AG04449 (cell line): ENCODE results near the gene CPEB4.

Experiments used
- CTCF ChIA-PET: fragments of 350-600 bp; formaldehyde crosslinking; extraction: SDS; loops from one replicate; lab custom pipeline; 2021; ENCODE audit warnings: antibody characterized with exemption; lab: Yijun Ruan, JAX
- POLR2A ChIA-PET: fragments of 400-600, 350-600 bp; formaldehyde crosslinking; extraction: SDS; loops from one replicate; lab custom pipeline; 2020; ENCODE audit warnings: antibody characterized with exemption, inconsistent platforms; lab: Yijun Ruan, JAX
- DNase-seq: peaks from one replicate; pipeline ENCODE4 v3.0.0-alpha.2; 2010; ENCODE audit warnings: low read depth, low spot score
- H3K4me3 ChIP-seq: 2 replicates; pipeline ENCODE4 v1.5.1; 2011; ENCODE audit warnings: low read depth, mild to moderate bottlenecking, control low read depth, low read length
- TF ChIP-seq, protein P1 (sequence below): IDR thresholded peaks from one replicate; pipeline ENCODE4 v1.5.1; 2011; ENCODE audit warnings: mild to moderate bottlenecking, moderate library complexity, low read length, control low read depth, inconsistent platforms; ENCODE audit not compliant: insufficient read depth; ENCODE audit errors: missing control alignments

Gene CPEB4

DNA sequence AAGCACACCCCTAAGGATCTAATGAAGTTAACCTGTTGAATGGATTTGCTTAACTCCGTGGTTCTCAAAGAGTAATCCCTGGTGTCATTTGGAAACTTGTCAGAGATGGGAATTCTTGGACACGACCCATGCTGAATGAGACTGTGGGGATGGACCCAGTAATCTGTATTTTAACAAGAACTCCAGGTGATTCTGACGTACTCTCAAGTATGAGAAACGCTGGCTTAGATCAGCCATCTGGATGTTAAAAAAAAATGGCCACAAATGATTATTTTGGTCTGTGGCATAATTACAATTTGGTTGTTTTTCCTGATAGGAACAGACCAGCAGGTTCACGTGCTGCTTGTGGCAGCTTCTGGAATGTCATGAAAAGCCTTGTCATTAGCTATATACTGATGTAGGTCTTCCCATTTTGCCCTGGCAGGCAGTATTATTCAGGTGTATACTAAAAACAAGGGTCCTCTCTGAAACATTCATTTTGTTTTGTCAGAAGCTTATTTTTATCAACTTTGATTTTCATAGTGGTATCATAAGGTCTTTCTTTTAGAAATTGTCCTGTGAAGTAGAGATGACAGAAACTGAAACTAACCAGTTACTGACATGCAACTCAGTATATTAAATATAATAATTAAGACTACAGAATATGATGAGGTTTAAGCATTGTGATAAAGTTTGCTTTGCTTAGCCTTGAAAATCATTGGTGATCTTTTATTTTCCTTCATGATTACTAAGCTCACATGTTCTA lies 15.4 kb downstream of the CPEB4 start:
- no peak for DNase-seq
- no peak overlapping the region for H3K4me3 ChIP-seq
- TF ChIP-seq, protein P1, sequence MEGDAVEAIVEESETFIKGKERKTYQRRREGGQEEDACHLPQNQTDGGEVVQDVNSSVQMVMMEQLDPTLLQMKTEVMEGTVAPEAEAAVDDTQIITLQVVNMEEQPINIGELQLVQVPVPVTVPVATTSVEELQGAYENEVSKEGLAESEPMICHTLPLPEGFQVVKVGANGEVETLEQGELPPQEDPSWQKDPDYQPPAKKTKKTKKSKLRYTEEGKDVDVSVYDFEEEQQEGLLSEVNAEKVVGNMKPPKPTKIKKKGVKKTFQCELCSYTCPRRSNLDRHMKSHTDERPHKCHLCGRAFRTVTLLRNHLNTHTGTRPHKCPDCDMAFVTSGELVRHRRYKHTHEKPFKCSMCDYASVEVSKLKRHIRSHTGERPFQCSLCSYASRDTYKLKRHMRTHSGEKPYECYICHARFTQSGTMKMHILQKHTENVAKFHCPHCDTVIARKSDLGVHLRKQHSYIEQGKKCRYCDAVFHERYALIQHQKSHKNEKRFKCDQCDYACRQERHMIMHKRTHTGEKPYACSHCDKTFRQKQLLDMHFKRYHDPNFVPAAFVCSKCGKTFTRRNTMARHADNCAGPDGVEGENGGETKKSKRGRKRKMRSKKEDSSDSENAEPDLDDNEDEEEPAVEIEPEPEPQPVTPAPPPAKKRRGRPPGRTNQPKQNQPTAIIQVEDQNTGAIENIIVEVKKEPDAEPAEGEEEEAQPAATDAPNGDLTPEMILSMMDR, result no peak
- CTCF ChIA-PET, result interaction anchor here (0.7 to 1.6 kb wide), 5 partner anchors 13 to 70 kb away, joined by 3 to 7 read pairs (median 5); no protein-coding TSS in a partner anchor
- POLR2A ChIA-PET, result no interaction called here

DNA sequence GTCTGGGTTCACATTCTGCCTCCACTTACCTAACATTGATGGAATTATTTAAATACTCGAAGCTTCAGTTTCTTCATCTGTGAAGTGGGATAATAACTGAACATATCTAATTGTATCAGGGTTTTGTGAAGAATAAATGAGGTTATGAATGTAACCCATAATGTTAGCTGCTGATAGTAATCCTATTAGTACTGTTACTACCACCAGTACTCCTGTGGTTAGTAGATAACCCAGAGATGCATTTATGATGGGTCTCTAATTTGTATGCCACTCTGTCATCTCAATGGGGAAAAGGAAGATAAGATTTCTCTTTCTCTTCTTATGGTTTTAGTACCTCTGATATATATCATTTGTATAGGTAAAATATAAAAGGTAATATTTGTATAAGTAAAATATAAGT lies 16.0 kb downstream of the CPEB4 start:
- H3K4me3 ChIP-seq, result no peak overlapping the region
- DNase-seq, result no peak
- CTCF ChIA-PET, result interaction anchor here (0.8 to 1.2 kb wide), 2 partner anchors 24 to 69 kb away, joined by 3 read pairs; no protein-coding TSS in a partner anchor
- TF ChIP-seq, protein P1, result no peak
- POLR2A ChIA-PET, result no interaction called here

DNA sequence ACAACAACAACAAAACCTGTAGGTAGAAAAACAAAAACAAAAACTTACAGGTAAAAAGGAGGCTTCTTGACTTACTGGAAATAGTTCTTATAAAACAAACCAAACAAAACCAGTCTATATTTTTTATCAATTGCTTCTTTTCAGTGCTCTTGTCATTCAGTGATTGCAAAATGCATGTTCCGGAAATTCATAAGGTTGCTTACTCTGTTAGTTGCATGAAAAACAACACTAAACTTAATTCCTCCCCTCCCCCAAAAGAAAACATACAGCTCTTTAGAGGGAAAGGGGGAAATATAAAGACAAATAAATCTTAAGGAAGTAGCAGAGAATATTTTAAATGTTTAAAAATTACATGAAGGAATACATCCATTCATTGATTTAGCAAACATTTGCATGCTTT lies 19.1 kb downstream of the CPEB4 start:
- ChIA-PET CTCF (interaction anchor here (0.9 to 1.0 kb wide), 2 partner anchors 18 to 268 kb away, joined by 3 to 4 read pairs; no protein-coding TSS in a partner anchor), POLR2A (interaction anchor here (1.0 kb wide), 1 partner anchor 27 kb away, joined by 3 read pairs; no protein-coding TSS in a partner anchor)
- TF ChIP-seq, protein P1, result no peak
- H3K4me3 ChIP-seq, result no peak overlapping the region
- no peak for DNase-seq

DNA sequence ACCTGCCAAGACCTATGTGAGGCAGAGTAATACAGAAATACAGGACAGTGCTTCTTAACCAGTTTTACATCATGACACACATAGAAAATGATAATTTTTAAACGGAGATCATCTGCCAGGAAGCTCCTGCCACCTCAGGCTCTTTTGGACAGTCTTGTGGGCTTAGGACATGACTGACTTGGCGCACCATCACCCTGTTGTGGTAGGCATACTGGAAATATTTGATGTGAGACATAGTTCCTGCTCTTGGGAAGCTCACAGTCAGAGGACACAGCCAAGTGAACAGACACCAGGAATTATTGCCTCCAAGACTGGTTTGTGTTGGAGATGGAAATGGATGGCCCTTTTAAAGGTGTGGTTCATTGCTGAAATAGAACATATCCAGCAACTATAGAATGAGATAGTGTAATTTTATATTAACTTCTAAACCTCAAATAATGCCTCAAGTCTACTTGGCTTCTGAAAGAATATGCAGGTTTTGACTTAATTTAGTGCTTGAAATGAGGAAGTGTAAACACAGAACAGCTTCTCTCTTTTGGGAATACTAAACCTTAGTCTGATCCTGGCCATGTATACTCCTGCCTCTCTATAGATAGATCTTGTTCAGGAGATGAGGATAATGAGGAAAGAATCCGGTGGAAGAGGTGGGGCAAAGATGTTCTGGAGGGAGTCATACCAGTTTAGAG lies 19.7 kb downstream of the CPEB4 start:
- no peak for DNase-seq
- POLR2A ChIA-PET, result interaction anchor here (1.0 kb wide), 1 partner anchor 28 kb away, joined by 3 read pairs; no protein-coding TSS in a partner anchor
- TF ChIP-seq, protein P1, result no peak
- H3K4me3 ChIP-seq, result no peak overlapping the region
- CTCF ChIA-PET, result interaction anchor here (0.9 to 1.0 kb wide), 3 partner anchors 18 to 269 kb away, joined by 3 to 4 read pairs (median 3); no protein-coding TSS in a partner anchor

DNA sequence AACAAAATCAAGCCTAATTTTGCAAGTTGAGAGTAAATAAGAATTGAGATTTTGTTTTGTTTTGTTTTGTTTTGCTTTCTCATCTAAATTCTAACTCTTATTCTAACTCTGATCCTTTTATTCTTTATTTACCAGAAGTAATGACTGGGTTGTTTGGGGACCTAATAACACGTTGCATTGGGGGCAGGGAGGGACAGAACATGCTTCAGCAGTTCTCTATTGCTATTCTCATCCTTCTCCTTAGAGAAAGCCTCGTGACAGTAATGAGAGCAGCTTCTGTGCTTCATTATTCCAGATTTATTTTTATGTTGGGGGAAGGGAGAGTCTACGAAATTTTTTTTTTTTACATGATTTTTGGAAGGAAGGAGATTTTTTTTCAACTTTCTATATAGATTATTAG lies 21.1 kb downstream of the CPEB4 start:
- ChIA-PET POLR2A (no interaction called here), CTCF (interaction anchor here (0.9 kb wide), 2 partner anchors 17 to 21 kb away, joined by 3 read pairs; no protein-coding TSS in a partner anchor)

More for the DNA sequence above, 21.1 kb downstream of the CPEB4 start:
- H3K4me3 ChIP-seq, result no peak overlapping the region
- TF ChIP-seq, protein P1, result no peak
- no peak for DNase-seq
